Measurements from ENCODE around the gene GTF2H1.

The GTF2H1 gene

GRCh38 chr11:18330921-18331320 is 8.6 kb downstream of the GTF2H1 start:
- no peak for DNase-seq (ENCODE audit: extremely low read depth, low read depth)
- no peak for TF ChIP-seq CTCF (IDR thresholded peaks at IDR 0.05; ENCODE audit: low read depth, low read length)

GRCh38 chr11:18332302-18332701 is 9.9 kb downstream of the GTF2H1 start:
- TF ChIP-seq CTCF (IDR thresholded peaks at IDR 0.05; ENCODE audit: low read depth, low read length), result no peak
- no peak for DNase-seq (ENCODE audit: extremely low read depth, low read depth)

- no peak for DNase-seq (ENCODE audit: extremely low read depth, low read depth)
- TF ChIP-seq CTCF (IDR thresholded peaks at IDR 0.05; ENCODE audit: low read depth, low read length), result no peak
Measured at GRCh38 chr11:18332891-18333290, 10.5 kb downstream of the GTF2H1 start.

GRCh38 chr11:18347471-18348125 is 25.2 kb downstream of the GTF2H1 start:
- peak; percentile 53 for DNase-seq (ENCODE audit: extremely low read depth, low read depth)
- no peak for TF ChIP-seq CTCF (IDR thresholded peaks at IDR 0.05; ENCODE audit: low read depth, low read length)

- TF ChIP-seq CTCF (IDR thresholded peaks at IDR 0.05; ENCODE audit: low read depth, low read length), result no peak
- no peak for DNase-seq (ENCODE audit: extremely low read depth, low read depth)
Measured at GRCh38 chr11:18352581-18352980, 30.2 kb downstream of the GTF2H1 start.

- DNase-seq (ENCODE audit: extremely low read depth, low read depth), result no peak
- no peak for TF ChIP-seq CTCF (IDR thresholded peaks at IDR 0.05; ENCODE audit: low read depth, low read length)
Measured at GRCh38 chr11:18358646-18359045, 36.3 kb downstream of the GTF2H1 start.

GRCh38 chr11:18361154-18361553 is 38.8 kb downstream of the GTF2H1 start:
- no peak for TF ChIP-seq CTCF (IDR thresholded peaks at IDR 0.05; ENCODE audit: low read depth, low read length)

More at GRCh38 chr11:18361154-18361553, 38.8 kb downstream of the GTF2H1 start:
- DNase-seq (ENCODE audit: extremely low read depth, low read depth), result no peak

Data from AG09319 (cell line).